ENCODE results near the gene NADK2.

Gene NADK2

GRCh38 chr5:36237751-36238150 lies 4.0 kb downstream of the NADK2 start:
- ChIA-PET CTCF (interaction anchor here (1.0 to 1.8 kb wide), 6 partner anchors 16 to 67 kb away, joined by 3 to 6 read pairs (median 4); no protein-coding TSS in a partner anchor), POLR2A (no interaction called here)
- Histone ChIP-seq H3K36me3 (ENCODE audit: control insufficient read depth in 2 of 2, insufficient read depth in 1 of 2, low read length in 2 of 2) (no peaks in the 10 kb centered on the region), H3K27ac (ENCODE audit: extremely low read depth, low read depth, low read length) (no peak overlapping the region), H3K9me3 (ENCODE audit: control insufficient read depth, insufficient read depth, low read depth, low read length) (no peaks in the 10 kb centered on the region), H3K4me1 (ENCODE audit: control insufficient read depth, insufficient read depth, low read length) (peaks cover 32% of the 10 kb centered on the region), H3K4me3 (ENCODE audit: low read depth, low read length) (no peak overlapping the region)
- TF ChIP-seq ZNF561 (tag by site-specific recombination; IDR thresholded peaks at IDR 0.05; ENCODE audit: borderline replicate concordance) (no peak), ZNF776 (tag by site-specific recombination; IDR thresholded peaks at IDR 0.05; ENCODE audit: borderline replicate concordance) (no peak), ZNF311 (tag by site-specific recombination; IDR thresholded peaks at IDR 0.05; ENCODE audit: borderline replicate concordance) (no peak), ZNF398 (tag by site-specific recombination; IDR thresholded peaks at IDR 0.05) (no peak), ZNF140 (tag by site-specific recombination; IDR thresholded peaks at IDR 0.05) (no peak), ZNF600 (tag by site-specific recombination; IDR thresholded peaks at IDR 0.05) (no peak), REST (tag by site-specific recombination; IDR thresholded peaks at IDR 0.05) (no peak)

GRCh38 chr5:36236801-36237200 lies 4.9 kb downstream of the NADK2 start:
- CTCF ChIA-PET = interaction anchor here (1.3 to 1.8 kb wide), 4 partner anchors 15 to 59 kb away, joined by 3 to 6 read pairs (median 4); no protein-coding TSS in a partner anchor

GRCh38 chr5:36232533-36232932 lies 9.2 kb downstream of the NADK2 start:
- ChIA-PET POLR2A (no interaction called here), CTCF (interaction anchor here (1.3 kb wide), 1 partner anchor 464 kb away, joined by 5 read pairs; no protein-coding TSS in a partner anchor)
- Histone ChIP-seq H3K27ac (ENCODE audit: extremely low read depth, low read depth, low read length) (no peak overlapping the region), H3K4me1 (ENCODE audit: control insufficient read depth, insufficient read depth, low read length) (peaks cover 4% of the 10 kb centered on the region), H3K9me3 (ENCODE audit: control insufficient read depth, insufficient read depth, low read depth, low read length) (no peaks in the 10 kb centered on the region), H3K36me3 (ENCODE audit: control insufficient read depth in 2 of 2, insufficient read depth in 1 of 2, low read length in 2 of 2) (no peaks in the 10 kb centered on the region), H3K4me3 (ENCODE audit: low read depth, low read length) (no peak overlapping the region)
- TF ChIP-seq SP2 (tag by site-specific recombination; IDR thresholded peaks at IDR 0.05) (no peak), ZNF692 (tag by site-specific recombination; IDR thresholded peaks at IDR 0.05) (no peak), SCRT1 (tag by site-specific recombination; IDR thresholded peaks at IDR 0.05; ENCODE audit: borderline replicate concordance) (no peak), PRDM1 (tag by site-specific recombination; IDR thresholded peaks at IDR 0.05) (peak; percentile 77)

More at GRCh38 chr5:36236801-36237200, 4.9 kb downstream of the NADK2 start:
- TF ChIP-seq ZNF449 (tag by site-specific recombination; IDR thresholded peaks at IDR 0.05) = no peak
- no peak for TF ChIP-seq ZNF138 (tag by site-specific recombination; IDR thresholded peaks at IDR 0.05; ENCODE audit: borderline replicate concordance)
- H3K9me3 ChIP-seq (ENCODE audit: control insufficient read depth, insufficient read depth, low read depth, low read length) = no peaks in the 10 kb centered on the region
- no peaks in the 10 kb centered on the region for H3K36me3 ChIP-seq (ENCODE audit: control insufficient read depth in 2 of 2, insufficient read depth in 1 of 2, low read length in 2 of 2)
- no peak overlapping the region for H3K27ac ChIP-seq (ENCODE audit: extremely low read depth, low read depth, low read length)
- no peak overlapping the region for H3K4me3 ChIP-seq (ENCODE audit: low read depth, low read length)
- POLR2A ChIA-PET = interaction anchor here (0.6 kb wide), 2 partner anchors 57 to 437 kb away, joined by 3 to 5 read pairs; no protein-coding TSS in a partner anchor
- H3K4me1 ChIP-seq (ENCODE audit: control insufficient read depth, insufficient read depth, low read length) = peaks cover 32% of the 10 kb centered on the region
